Measurements from ENCODE around the gene PMPCA. TPM values are rescaled to one million over a fixed set of nuclear protein-coding genes. Genes with fewer than 3 reads are reported as not detected.

PMPCA gene
- total RNA-seq, 1 experiment from 2014 or later, result 94.5 TPM

GRCh38 chr9:136361047-136361753, 49.3 kb upstream of the PMPCA start:
- Histone ChIP-seq H3K79me2 (ENCODE audit: insufficient read depth, low read length) (no peaks in the 10 kb centered on the region), H3K9me3 (ENCODE audit: control insufficient read depth, low read depth, low read length) (no peaks in the 10 kb centered on the region)
- WGBS (ENCODE audit: extremely low coverage, insufficient read length, low lambda C conversion rate), result no CpG with 5 or more reads among the region's 43 CpGs

More at GRCh38 chr9:136361047-136361753, 49.3 kb upstream of the PMPCA start:
- Histone ChIP-seq H4K91ac (ENCODE audit: insufficient read length, low read depth, low read length) (no peak overlapping the region), H3K4me2 (ENCODE audit: insufficient read depth, insufficient read length, low read length) (no peak overlapping the region), H3K4me1 (ENCODE audit: insufficient read depth, low read length) (no peaks in the 10 kb centered on the region), H3K23ac (ENCODE audit: insufficient read length, low read depth, low read length) (no peak overlapping the region), H2BK15ac (ENCODE audit: low read depth, low read length) (no peak overlapping the region), H4K5ac (ENCODE audit: insufficient read length, low read depth, low read length) (no peak overlapping the region), H3K14ac (ENCODE audit: insufficient read depth, low read length) (no peak overlapping the region), H3T11ph (ENCODE audit: low read length) (no peak overlapping the region), H3K23me2 (ENCODE audit: insufficient read length, low read depth, low read length, poor library complexity, severe bottlenecking) (no peaks in the 10 kb centered on the region), H3K9ac (ENCODE audit: extremely low read depth, insufficient read length, low read length) (no peak overlapping the region), H2BK20ac (ENCODE audit: low read depth, low read length, poor library complexity, severe bottlenecking) (no peak overlapping the region), H2BK5ac (ENCODE audit: insufficient read length, low read length) (no peak overlapping the region), H3K79me1 (ENCODE audit: insufficient read depth, low read depth, low read length, poor library complexity, severe bottlenecking) (no peaks in the 10 kb centered on the region), H2AK5ac (ENCODE audit: insufficient read length, low read length) (no peak overlapping the region), H2AFZ (ENCODE audit: low read length) (no peak overlapping the region), H2BK12ac (ENCODE audit: insufficient read length, low read depth, low read length) (no peak overlapping the region), H4K8ac (replicated peaks; ENCODE audit: insufficient read length, low read depth, low read length) (no peak overlapping the region), H2BK120ac (ENCODE audit: low read depth, low read length, poor library complexity, severe bottlenecking) (no peak overlapping the region), H3K27ac (ENCODE audit: insufficient read length, low read depth, low read length) (no peak overlapping the region), H3K27me3 (ENCODE audit: insufficient read depth, low read length) (no peaks in the 10 kb centered on the region), H4K20me1 (ENCODE audit: control insufficient read depth, insufficient read depth, insufficient read length) (no peaks in the 10 kb centered on the region), H3K56ac (ENCODE audit: insufficient read length, low read depth, low read length) (no peak overlapping the region), H3K18ac (ENCODE audit: insufficient read length, low read depth, low read length) (no peak overlapping the region), H3K4ac (ENCODE audit: low read depth, low read length) (no peak overlapping the region)
- Mint-ChIP-seq H3K27ac (no peak overlapping the region), H3K27me3 (ENCODE audit: low read depth) (peaks cover 1% of the 10 kb centered on the region; the same call in 1 of the 2 replicates), H3K36me3 (ENCODE audit: insufficient read depth in 1 of 3, low read depth in 3 of 3) (peaks cover 0 to 10% (median 3%) of the 10 kb centered on the region in 3 experiments; a peak in 4 of 7 replicates), H3K4me1 (peaks cover 3 to 5% of the 10 kb centered on the region in 2 experiments; a peak in 1 of 4 replicates), H3K4me3 (no peak overlapping the region), H3K9me3 (no peaks in the 10 kb centered on the region)
- DNase-seq, result no peak
- no peak for TF ChIP-seq CTCF (conservative IDR thresholded peaks at IDR 0.05)
